ACHN (cell line): ENCODE measurements around the gene PAPSS1.

Experiments used
- DNase-seq: peaks from one replicate; pipeline ENCODE4 v3.0.0-alpha.2; 2015
- in situ Hi-C: cut with HindIII; loops from 2 replicates; pipeline ENCODE4 v1.10.0; 2017; ENCODE audit warnings: low sequenced_read_pairs, low pct_ligation_motif_present, low pct_unique_long_range_greater_than_20kb

Gene PAPSS1

DNA sequence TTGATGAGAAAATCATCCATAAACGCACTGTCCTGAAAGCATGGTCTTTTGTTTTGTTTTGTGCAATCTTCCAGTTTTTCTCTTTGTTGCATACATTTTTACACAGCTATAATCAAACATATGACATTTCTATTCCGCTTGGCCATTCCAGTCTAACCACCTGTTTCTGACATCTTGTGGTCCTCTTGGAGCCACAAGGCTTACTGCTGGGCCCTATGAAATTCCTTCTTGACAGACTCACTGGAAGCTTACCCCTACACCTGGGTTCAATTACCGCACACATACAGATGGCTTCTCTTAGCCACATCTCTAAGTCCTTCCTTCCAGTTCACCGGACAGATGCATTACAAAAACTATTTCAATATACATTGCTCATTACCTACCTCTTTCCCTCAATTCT is 72.4 kb downstream of the PAPSS1 start:
- DNase-seq, result no peak
- in situ Hi-C loops, result no loop called here

- in situ Hi-C loops, result no loop called here
- no peak for DNase-seq
These were observed 74.4 kb downstream of the PAPSS1 start for GRCh38 chr4:107645604-107646003.

- DNase-seq, result no peak
- in situ Hi-C loops, result no loop called here
These were observed 77.0 kb downstream of the PAPSS1 start for GRCh38 chr4:107643021-107643420.

DNA sequence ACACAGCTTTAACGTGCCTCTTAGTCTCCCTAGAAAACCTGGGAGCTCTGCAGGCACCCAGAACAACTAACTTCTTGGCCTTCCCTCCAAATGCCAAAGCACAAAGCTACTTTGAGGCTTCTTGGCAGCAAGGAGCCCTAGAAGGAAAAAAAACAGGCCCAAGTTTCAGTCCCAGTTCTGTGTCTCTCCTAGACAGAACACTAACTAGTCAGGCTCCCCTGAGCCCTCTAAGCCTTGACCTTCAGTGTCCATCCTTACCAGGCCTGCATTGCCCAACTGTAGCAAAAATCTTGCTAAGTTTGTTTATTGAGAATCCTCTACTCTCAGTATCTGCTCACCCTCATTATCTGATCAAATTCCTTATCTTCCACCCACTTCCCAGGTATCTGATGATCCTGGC is 79.2 kb downstream of the PAPSS1 start:
- DNase-seq, result no peak
- in situ Hi-C loops, result no loop called here

DNA sequence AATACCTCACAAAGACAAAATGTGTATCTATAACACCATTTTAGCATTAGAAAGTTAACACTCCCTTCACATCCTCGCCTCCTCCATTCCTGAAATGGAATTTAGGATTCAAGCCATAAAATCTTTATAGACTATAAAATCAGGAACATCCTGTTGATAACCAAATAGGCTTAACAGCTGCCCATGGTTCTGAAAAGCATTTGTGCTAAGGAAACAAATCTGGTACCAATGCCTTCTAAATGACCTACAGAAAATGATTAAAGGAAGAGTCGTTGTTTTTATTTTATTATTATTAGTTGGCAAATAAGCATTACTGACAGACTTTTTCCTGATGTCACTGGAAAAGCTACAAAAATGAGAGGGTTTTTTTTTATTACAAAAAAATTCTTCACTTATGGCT is 79.8 kb downstream of the PAPSS1 start:
- in situ Hi-C loops, result no loop called here
- DNase-seq, result no peak

- in situ Hi-C loops, result no loop called here
- DNase-seq, result no peak
These were observed 84.3 kb downstream of the PAPSS1 start for GRCh38 chr4:107635735-107636134.

DNA sequence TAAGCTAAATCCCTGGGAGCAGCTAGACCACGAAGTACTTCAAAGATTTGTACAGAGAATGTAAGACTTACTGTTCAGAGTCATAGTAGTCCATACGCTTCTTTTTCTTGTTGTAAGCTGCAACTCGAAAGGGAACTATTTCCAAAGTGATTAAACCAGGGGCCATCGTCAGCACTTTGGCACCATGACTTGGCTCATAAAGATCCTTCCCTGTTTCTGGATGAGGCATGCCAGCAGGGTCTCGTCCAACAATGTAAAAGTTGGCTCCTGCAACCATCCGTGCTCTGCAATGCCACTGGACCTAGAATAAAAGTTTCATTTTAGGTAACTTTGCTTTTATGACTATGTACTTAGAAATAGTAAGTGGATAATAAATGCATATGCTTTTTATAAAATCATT is 88.5 kb downstream of the PAPSS1 start:
- in situ Hi-C loops, result no loop called here
- no peak for DNase-seq

- in situ Hi-C loops, result no loop called here
- DNase-seq, result no peak
These were observed 89.8 kb downstream of the PAPSS1 start for GRCh38 chr4:107630185-107630705.

- no peak for DNase-seq
- in situ Hi-C loops, result no loop called here
These were observed 90.7 kb downstream of the PAPSS1 start for GRCh38 chr4:107629318-107629717.

GRCh38 chr4:107625391-107625902 is 94.6 kb downstream of the PAPSS1 start:
- in situ Hi-C loops, result no loop called here
- no peak for DNase-seq

DNA sequence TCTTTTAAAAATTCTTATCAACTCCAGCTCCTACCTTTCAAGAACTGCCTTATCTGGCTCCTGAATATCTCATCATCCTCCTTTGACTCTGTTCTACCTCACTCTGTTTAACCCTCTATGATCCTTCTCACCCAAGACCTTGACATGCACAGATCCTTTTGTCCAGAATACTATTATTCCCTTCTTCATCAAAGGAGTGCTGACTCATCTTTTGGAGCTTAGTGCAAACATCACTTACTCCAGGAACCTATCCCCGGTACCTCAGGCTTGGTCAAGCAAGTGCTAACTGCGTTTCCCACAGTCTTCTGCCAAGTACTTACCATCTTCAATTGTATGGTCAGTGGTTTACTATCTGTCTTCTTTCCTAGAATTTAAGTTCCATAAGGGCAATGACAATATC is 96.0 kb downstream of the PAPSS1 start:
- DNase-seq, result no peak
- in situ Hi-C loops, result no loop called here

- in situ Hi-C loops, result no loop called here
- no peak for DNase-seq
These were observed 98.0 kb downstream of the PAPSS1 start for GRCh38 chr4:107622006-107622405.

DNA sequence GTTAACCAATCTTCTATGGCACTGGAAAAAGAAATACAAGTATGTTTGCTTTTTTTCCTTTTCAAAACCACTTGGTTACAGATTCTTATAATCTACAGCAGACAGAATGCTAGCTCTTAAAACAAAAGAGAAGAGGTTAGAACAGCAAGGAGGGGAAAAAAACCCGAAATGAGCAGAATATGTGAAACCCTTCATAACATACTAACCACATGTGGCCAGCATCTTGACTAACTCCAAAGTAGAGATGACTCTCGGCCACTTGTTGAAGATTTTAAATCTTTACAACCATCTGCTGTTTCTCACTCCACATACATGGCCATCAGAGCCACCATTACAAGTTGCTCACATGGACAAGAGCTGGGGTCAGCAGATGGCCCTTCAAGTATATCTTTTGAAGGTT is 100.3 kb downstream of the PAPSS1 start:
- no peak for DNase-seq

DNA sequence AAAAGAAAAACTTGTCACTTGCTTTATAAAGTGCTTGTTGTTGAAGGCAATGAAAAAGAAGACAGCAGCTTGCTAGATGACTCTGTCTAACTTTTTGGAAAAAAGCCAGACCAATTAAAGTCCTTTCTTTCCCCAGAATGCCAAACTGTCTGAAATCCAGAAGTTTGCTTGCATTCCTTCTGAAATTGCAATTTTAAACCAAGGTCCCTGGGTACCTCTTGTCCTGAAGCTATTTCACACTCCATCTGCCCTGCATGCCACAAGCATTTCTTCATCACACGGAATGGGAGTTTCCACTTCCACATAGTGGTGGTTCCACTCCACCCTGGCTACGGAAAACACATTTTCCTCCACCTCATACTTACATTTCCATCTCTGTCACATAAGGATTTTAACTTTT is 101.0 kb downstream of the PAPSS1 start:
- DNase-seq, result no peak
- in situ Hi-C loops, result no loop called here

More for the DNA sequence above, 100.3 kb downstream of the PAPSS1 start:
- in situ Hi-C loops, result no loop called here

- in situ Hi-C loops, result no loop called here
- no peak for DNase-seq
These were observed 101.4 kb downstream of the PAPSS1 start for GRCh38 chr4:107618656-107619055.

DNA sequence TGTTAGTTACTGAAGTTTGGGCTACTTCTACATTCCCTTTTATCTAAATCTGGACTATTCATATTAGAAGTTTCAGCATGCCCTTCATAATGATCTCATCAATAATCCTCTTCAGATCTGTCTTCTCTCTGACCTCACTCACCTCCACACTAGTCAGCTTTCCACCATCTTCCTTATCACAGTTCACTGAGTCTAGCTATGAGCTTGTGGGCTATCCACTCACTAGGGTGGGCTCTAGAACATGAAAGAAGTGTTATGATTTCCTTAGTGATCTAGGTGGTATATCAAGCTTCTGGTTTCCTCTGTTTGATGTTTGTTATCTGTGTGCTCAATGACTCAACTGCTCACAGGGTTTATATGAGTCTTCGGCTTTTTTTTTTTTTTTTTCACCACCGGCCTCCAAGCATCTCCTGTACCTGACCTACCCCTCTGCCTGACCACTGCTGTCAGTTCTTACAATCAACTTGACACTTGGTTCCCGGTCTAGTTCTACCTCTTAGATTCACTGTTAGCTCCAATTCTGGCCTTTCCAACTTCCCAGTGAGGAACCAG is 103.1 kb downstream of the PAPSS1 start:
- in situ Hi-C loops, result no loop called here
- DNase-seq, result no peak

DNA sequence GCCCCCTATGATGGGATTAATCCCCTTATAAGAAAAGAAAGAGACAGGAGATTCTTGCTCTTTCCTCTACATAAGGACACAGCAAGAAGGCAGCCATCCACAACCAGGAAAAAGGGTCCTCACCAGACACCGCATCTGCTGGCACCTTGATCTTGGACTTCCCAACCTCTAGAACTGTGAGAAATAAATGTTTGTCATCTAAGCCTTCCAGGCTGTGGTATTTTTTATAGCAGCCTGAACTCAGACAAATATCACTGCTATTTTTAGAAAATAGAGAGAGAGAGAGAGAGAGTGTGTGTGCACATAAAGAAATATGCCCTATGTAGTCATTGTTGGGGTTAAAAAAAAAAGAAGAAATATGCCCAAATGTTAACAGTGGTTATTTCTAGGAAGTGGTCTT is 104.2 kb downstream of the PAPSS1 start:
- in situ Hi-C loops, result no loop called here
- DNase-seq, result no peak

- in situ Hi-C loops, result no loop called here
These were observed 116.6 kb downstream of the PAPSS1 start for GRCh38 chr4:107603430-107603829.

GRCh38 chr4:107600983-107601382 is 119.1 kb downstream of the PAPSS1 start:
- in situ Hi-C loops, result no loop called here

More at GRCh38 chr4:107603430-107603829, 116.6 kb downstream of the PAPSS1 start:
- DNase-seq, result no peak

GRCh38 chr4:107600436-107600835 is 119.6 kb downstream of the PAPSS1 start:
- no peak for DNase-seq
- in situ Hi-C loops, result no loop called here

More at GRCh38 chr4:107600983-107601382, 119.1 kb downstream of the PAPSS1 start:
- DNase-seq, result no peak

DNA sequence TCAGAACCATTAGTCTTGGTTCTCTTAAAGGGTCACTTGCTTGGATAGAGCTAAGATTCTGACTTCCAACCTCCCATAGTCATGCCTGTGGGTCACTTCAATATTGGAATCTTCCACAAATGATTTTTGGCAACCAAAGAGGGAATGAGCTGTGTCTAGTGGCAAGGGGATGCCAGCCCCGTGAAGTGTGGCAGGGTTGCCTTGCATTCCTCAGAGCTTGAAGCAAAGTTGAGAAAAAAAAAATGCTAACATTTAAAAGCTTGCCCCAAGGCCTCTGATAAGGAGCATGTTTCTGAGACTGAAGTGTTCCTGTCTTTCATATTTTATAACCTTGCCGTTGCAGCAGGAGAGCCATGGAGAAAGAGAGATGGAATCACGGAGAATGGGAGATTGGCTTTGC is 120.2 kb downstream of the PAPSS1 start:
- no peak for DNase-seq
- in situ Hi-C loops, result no loop called here
